Measurements from ENCODE around the gene PDZK1IP1. TPM values are rescaled to one million over a fixed set of nuclear protein-coding genes. Genes with fewer than 3 reads are reported as not detected.
A peak's percentile ranks its signal among the peaks of the same experiment; 100 is the strongest.

Gene PDZK1IP1
- total and polyA plus RNA-seq, 11 donors, result 0.56 to 7.1 TPM; not detected in 9

DNA sequence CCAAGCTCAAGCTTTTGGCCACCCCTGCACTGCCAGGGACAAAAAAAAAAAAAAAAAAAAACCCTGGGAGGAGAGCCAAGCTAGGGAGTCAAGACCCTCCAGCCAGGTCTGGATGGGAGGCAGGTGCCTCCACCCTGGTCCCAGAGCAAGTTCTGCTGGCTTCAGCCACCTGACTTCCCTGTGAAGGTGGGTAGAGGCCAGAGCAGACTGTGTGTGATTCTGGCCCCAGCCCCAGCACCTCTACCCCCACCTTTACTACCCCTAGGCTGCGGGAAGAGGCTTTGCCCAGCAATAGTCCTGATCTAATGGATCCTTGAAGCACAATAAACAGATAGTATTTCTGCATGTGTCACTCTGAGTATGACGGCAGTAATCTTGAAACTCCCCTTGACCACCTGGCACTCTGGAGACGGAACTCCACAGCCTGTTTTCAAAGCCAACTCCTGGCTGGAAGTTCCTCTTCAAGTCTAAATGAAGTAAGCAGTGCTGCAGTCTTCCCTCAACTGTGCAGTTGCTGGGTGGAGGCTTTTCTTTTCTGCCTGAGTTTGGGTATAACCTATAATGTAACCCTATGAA, 9.8 kb downstream of the PDZK1IP1 start:
- Histone ChIP-seq H3K9me3 (no peaks in the 10 kb centered on the region), H3K27ac (no peak overlapping the region), H3K4me3 (peak overlapping the region in 6 of 12 donors; percentile 43 to 61 (median 46)), H3K27me3 (peaks cover 0 to 22% (median 5%) of the 10 kb centered on the region in 9 donors), H3K4me1 (peaks cover 3 to 16% (median 10%) of the 10 kb centered on the region in 12 donors), H3K36me3 (no peaks in the 10 kb centered on the region)
- intact Hi-C loops (cut with DNase I), result loop anchor here (1.0 to 10.0 kb wide), 13 partner anchors 118 to 1045 kb away; partner anchors contain the start of gene SLC5A9 (in 1 of the 10)
- ATAC-seq (no peak), DNase-seq (no peak)
- WGBS, 4 donors, result 60 to 69% (median 63%) methylated on average over 3 of the region's 3 CpGs
- TF ChIP-seq POLR2A (IDR thresholded peaks at IDR 0.05), result no peak
- TF ChIP-seq, protein P1, sequence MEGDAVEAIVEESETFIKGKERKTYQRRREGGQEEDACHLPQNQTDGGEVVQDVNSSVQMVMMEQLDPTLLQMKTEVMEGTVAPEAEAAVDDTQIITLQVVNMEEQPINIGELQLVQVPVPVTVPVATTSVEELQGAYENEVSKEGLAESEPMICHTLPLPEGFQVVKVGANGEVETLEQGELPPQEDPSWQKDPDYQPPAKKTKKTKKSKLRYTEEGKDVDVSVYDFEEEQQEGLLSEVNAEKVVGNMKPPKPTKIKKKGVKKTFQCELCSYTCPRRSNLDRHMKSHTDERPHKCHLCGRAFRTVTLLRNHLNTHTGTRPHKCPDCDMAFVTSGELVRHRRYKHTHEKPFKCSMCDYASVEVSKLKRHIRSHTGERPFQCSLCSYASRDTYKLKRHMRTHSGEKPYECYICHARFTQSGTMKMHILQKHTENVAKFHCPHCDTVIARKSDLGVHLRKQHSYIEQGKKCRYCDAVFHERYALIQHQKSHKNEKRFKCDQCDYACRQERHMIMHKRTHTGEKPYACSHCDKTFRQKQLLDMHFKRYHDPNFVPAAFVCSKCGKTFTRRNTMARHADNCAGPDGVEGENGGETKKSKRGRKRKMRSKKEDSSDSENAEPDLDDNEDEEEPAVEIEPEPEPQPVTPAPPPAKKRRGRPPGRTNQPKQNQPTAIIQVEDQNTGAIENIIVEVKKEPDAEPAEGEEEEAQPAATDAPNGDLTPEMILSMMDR (IDR thresholded peaks at IDR 0.05), result no peak

DNA sequence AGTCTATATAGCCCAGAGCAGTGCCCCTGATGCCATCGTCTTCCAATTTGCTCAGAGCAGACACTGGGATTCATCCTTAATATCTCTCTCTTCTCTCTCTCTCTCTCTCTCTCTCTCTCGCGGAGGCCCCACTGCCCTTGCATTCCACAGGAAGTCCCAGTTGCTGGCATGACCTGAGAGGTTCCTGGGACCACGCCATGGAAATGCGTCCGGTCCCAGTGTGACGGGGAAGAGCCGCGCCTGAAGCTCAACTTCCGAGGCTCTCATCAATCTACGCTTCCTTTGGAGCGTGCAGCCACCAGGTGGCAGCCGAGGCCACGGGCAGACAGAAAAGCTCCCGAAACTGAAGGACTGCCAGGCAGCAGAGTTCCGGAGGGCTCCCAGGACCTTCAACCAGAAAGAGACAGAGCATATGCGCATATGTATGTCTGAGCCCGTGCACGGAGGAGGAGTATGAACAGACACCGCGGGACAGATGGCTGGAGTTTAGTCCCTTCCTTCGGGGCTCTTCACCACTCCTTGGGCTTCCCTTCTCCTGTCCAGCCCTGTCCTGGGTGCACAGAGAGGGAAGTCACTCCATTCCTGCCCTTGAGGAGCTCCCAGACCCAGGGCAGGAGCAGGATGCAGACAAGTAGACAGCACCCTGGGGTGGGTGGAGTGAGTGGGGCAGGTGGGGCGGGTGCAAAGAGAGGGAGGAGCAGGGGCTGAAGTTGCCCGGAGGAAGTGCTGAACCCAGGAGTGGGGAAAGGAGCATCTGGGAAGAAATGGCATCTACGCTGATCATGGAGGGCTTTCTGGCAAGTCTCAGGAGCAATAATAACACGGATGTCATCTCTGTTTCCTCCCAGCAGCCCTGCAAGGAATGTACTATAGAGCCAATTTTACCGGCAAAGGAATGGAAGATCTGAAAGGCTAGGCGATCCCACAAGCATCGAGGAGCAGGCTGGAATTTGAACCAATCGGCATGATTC, 10.5 kb downstream of the PDZK1IP1 start:
- H3K27me3 ChIP-seq, result peaks cover 0 to 22% (median 5%) of the 10 kb centered on the region in 9 donors
- no peaks in the 10 kb centered on the region for H3K9me3 ChIP-seq
- peak overlapping the region; percentile 6 to 61 (median 45) for H3K4me3 ChIP-seq
- intact Hi-C loops (cut with DNase I), result loop anchor here in 8 of 10 donors (1.0 to 10.0 kb wide), 8 partner anchors 119 to 1045 kb away; partner anchors contain the start of gene SLC5A9 (in 1 of the 8)
- WGBS, 4 donors, result 4 to 8% (median 6%) methylated on average over 19 to 30 of the region's 30 CpGs
- peak; percentile 85 to 94 (median 92) for DNase-seq
- peak; percentile 83 to 94 (median 92) for ATAC-seq
- no peaks in the 10 kb centered on the region for H3K36me3 ChIP-seq
- H3K27ac ChIP-seq, result no peak overlapping the region
- peaks cover 3 to 16% (median 10%) of the 10 kb centered on the region in 12 donors for H3K4me1 ChIP-seq
- TF ChIP-seq, protein P1 (IDR thresholded peaks at IDR 0.05), result peak; percentile 85 to 96 (median 91)
- peak in 1 of 2 donors; percentile 15 for TF ChIP-seq POLR2A (IDR thresholded peaks at IDR 0.05)

DNA sequence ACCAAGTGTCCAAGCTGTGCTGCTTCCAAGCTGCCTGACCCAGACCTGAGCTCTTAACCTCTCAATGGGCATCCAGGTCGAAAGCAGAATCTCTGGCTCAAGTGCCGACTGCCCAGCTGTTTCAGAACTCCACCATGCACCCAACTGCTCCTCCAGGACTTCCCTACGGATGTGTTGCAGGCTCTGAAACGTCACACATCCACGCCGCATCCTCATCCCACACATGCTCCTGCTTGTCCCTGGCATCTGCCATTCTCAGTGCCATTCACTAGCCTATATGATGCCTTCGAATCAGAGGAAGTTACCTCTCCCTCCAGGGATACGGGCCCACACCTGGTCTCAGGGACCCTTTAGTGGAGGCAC, 11.2 kb downstream of the PDZK1IP1 start:
- intact Hi-C loops (cut with DNase I), result loop anchor here in 8 of 10 donors (1.0 to 10.0 kb wide), 8 partner anchors 120 to 1046 kb away; partner anchors contain the start of gene SLC5A9 (in 1 of the 8)
- peak overlapping the region in 4 of 12 donors; percentile 46 to 61 (median 49) for H3K4me3 ChIP-seq
- DNase-seq (no peak), ATAC-seq (no peak)
- TF ChIP-seq, protein P1 (IDR thresholded peaks at IDR 0.05), result no peak
- TF ChIP-seq POLR2A (IDR thresholded peaks at IDR 0.05), result no peak
- WGBS, 4 donors, result 61 to 74% (median 69%) methylated on average over 8 of the region's 8 CpGs
- peaks cover 0 to 22% (median 5%) of the 10 kb centered on the region in 9 donors for H3K27me3 ChIP-seq
- H3K27ac ChIP-seq, result no peak overlapping the region
- H3K9me3 ChIP-seq, result no peaks in the 10 kb centered on the region
- H3K36me3 ChIP-seq, result no peaks in the 10 kb centered on the region
- H3K4me1 ChIP-seq, result peaks cover 3 to 16% (median 10%) of the 10 kb centered on the region in 12 donors

All from heart left ventricle (tissue), 16 donors.